ENCODE results near the gene GALNT9. TPM values are rescaled to one million over a fixed set of nuclear protein-coding genes. Genes with fewer than 3 reads are reported as not detected.

GALNT9 gene
- total RNA-seq, 1 experiment from 2014 or later, result 0.45 TPM

- Mint-ChIP-seq H3K27me3 (ENCODE audit: insufficient read depth, unreplicated experiment) (peaks cover 20% of the 10 kb centered on the region), H3K27ac (ENCODE audit: unreplicated experiment) (no peak overlapping the region), H3K36me3 (ENCODE audit: insufficient read depth, unreplicated experiment) (no peaks in the 10 kb centered on the region), H3K9me3 (ENCODE audit: unreplicated experiment) (no peaks in the 10 kb centered on the region), H3K4me1 (ENCODE audit: low read depth, unreplicated experiment) (no peaks in the 10 kb centered on the region), H3K4me3 (ENCODE audit: unreplicated experiment) (no peak overlapping the region)
- Histone ChIP-seq H3K36me3 (ENCODE audit: control insufficient read depth, insufficient read depth, low read length) (no peaks in the 10 kb centered on the region), H3K27me3 (replicated peaks; ENCODE audit: control insufficient read depth, insufficient read depth, low read length) (peaks cover 3% of the 10 kb centered on the region), H3K4me1 (no peaks in the 10 kb centered on the region), H3K9me3 (peaks cover 9% of the 10 kb centered on the region), H3K4me3 (ENCODE audit: low read depth, low read length) (no peak overlapping the region)
- POLR2A ChIA-PET, result no interaction called here
- TF ChIP-seq CTCF (IDR thresholded peaks at IDR 0.05; ENCODE audit: insufficient read depth in 1 of 2, low read depth in 1 of 2, low read length in 1 of 2, severe bottlenecking in 1 of 2, unreplicated experiment in 1 of 2), result no peak
- BruUV-seq (replicated peaks), result no TSS peak
- no peak for DNase-seq
- CTCF ChIA-PET, result no interaction called here
- intact Hi-C loops (cut with micrococcal nuclease; ENCODE audit: unreplicated experiment), result no loop called here
These were observed 47.1 kb upstream of the GALNT9 start for GRCh38 chr12:132376464-132376830.

- Mint-ChIP-seq H3K27ac (ENCODE audit: unreplicated experiment) (no peak overlapping the region), H3K9me3 (ENCODE audit: unreplicated experiment) (no peaks in the 10 kb centered on the region), H3K4me3 (ENCODE audit: unreplicated experiment) (no peak overlapping the region), H3K36me3 (ENCODE audit: insufficient read depth, unreplicated experiment) (no peaks in the 10 kb centered on the region), H3K27me3 (ENCODE audit: insufficient read depth, unreplicated experiment) (peaks cover 24% of the 10 kb centered on the region), H3K4me1 (ENCODE audit: low read depth, unreplicated experiment) (no peaks in the 10 kb centered on the region)
- Histone ChIP-seq H3K27me3 (replicated peaks; ENCODE audit: control insufficient read depth, insufficient read depth, low read length) (peaks cover 2% of the 10 kb centered on the region), H3K4me3 (ENCODE audit: low read depth, low read length) (no peak overlapping the region), H3K36me3 (ENCODE audit: control insufficient read depth, insufficient read depth, low read length) (no peaks in the 10 kb centered on the region), H3K9me3 (peaks cover 9% of the 10 kb centered on the region), H3K4me1 (no peaks in the 10 kb centered on the region)
- POLR2A ChIA-PET, result no interaction called here
- no peak for DNase-seq
- BruUV-seq (replicated peaks), result no TSS peak
- intact Hi-C loops (cut with micrococcal nuclease; ENCODE audit: unreplicated experiment), result no loop called here
- no peak for TF ChIP-seq CTCF (IDR thresholded peaks at IDR 0.05; ENCODE audit: insufficient read depth in 1 of 2, low read depth in 1 of 2, low read length in 1 of 2, severe bottlenecking in 1 of 2, unreplicated experiment in 1 of 2)
- CTCF ChIA-PET, result no interaction called here
These were observed 46.5 kb upstream of the GALNT9 start for GRCh38 chr12:132375747-132376463.

- no TSS peak for BruUV-seq (replicated peaks)
- no peak overlapping the region for H3K4me3 Mint-ChIP-seq (ENCODE audit: unreplicated experiment)
- POLR2A ChIA-PET, result no interaction called here
These were observed 45.4 kb upstream of the GALNT9 start for GRCh38 chr12:132374612-132375445.

More at GRCh38 chr12:132374612-132375445, 45.4 kb upstream of the GALNT9 start:
- intact Hi-C loops (cut with micrococcal nuclease; ENCODE audit: unreplicated experiment), result no loop called here
- H3K9me3 Mint-ChIP-seq (ENCODE audit: unreplicated experiment), result no peaks in the 10 kb centered on the region
- H3K36me3 ChIP-seq (ENCODE audit: control insufficient read depth, insufficient read depth, low read length), result no peaks in the 10 kb centered on the region
- no peaks in the 10 kb centered on the region for H3K36me3 Mint-ChIP-seq (ENCODE audit: insufficient read depth, unreplicated experiment)
- no peak for TF ChIP-seq CTCF (IDR thresholded peaks at IDR 0.05; ENCODE audit: insufficient read depth in 1 of 2, low read depth in 1 of 2, low read length in 1 of 2, severe bottlenecking in 1 of 2, unreplicated experiment in 1 of 2)
- H3K4me1 Mint-ChIP-seq (ENCODE audit: low read depth, unreplicated experiment), result no peaks in the 10 kb centered on the region
- no peak overlapping the region for H3K4me3 ChIP-seq (ENCODE audit: low read depth, low read length)
- no peaks in the 10 kb centered on the region for H3K27me3 ChIP-seq (replicated peaks; ENCODE audit: control insufficient read depth, insufficient read depth, low read length)
- H3K9me3 ChIP-seq, result peaks cover 9% of the 10 kb centered on the region
- H3K4me1 ChIP-seq, result no peaks in the 10 kb centered on the region
- CTCF ChIA-PET, result no interaction called here
- DNase-seq, result no peak
- no peak overlapping the region for H3K27ac Mint-ChIP-seq (ENCODE audit: unreplicated experiment)
- peaks cover 35% of the 10 kb centered on the region for H3K27me3 Mint-ChIP-seq (ENCODE audit: insufficient read depth, unreplicated experiment)
